ENCODE results near the gene ADD1.

Gene ADD1

DNA sequence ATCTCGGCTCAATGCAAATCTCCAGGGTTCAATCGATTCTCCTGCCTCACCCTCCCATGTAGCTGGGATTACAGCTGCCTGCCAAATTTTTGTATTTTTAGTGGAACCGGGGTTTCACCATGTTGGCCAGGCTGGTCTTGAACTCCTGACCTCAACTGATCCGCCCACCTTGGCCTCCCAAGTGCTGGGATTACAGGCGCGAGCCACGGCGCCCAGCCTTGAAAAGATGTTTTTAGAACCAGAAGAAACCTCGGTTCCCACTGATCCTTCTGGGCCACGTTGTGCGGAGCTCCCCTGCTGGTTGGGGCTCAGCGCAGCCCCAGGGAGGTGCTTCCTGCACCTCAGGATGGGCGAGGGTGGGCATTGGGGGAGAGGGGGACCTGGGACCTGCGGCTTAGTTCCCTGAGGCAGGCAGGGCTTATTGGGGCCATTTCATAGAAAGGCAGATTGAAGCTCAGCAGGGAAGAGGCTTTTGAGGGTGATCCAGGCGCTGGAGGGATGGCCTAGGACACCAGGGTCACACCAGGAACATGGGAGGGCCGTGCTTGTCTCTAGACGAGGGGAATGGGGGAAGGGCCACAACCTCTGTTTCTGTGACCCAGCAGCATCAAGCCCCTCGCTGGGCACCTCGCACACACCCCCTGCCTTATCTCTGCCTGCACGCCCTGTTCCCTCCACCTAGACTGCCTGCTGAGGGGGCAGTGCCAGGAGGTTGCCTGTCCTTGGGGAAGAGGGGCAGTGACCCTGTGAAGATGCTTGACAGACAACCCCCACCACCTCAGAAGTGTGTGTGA is 6.3 kb upstream of the ADD1 start:
- Histone ChIP-seq H3K9me3 (no peaks in the 10 kb centered on the region), H3K27me3 (no peaks in the 10 kb centered on the region), H3K4me1 (no peaks in the 10 kb centered on the region), H3K36me3 (peaks cover 2% of the 10 kb centered on the region; the same call in 1 of the 2 replicates), H3K4me3 (ENCODE audit: low read depth, low read length) (no peak overlapping the region)
- DNase-seq: no peak
- TF ChIP-seq, protein P1, sequence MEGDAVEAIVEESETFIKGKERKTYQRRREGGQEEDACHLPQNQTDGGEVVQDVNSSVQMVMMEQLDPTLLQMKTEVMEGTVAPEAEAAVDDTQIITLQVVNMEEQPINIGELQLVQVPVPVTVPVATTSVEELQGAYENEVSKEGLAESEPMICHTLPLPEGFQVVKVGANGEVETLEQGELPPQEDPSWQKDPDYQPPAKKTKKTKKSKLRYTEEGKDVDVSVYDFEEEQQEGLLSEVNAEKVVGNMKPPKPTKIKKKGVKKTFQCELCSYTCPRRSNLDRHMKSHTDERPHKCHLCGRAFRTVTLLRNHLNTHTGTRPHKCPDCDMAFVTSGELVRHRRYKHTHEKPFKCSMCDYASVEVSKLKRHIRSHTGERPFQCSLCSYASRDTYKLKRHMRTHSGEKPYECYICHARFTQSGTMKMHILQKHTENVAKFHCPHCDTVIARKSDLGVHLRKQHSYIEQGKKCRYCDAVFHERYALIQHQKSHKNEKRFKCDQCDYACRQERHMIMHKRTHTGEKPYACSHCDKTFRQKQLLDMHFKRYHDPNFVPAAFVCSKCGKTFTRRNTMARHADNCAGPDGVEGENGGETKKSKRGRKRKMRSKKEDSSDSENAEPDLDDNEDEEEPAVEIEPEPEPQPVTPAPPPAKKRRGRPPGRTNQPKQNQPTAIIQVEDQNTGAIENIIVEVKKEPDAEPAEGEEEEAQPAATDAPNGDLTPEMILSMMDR (IDR thresholded peaks at IDR 0.05; ENCODE audit: low read depth, low read length): no peak

- Histone ChIP-seq H3K36me3 (no peaks in the 10 kb centered on the region), H3K4me1 (peaks cover 4% of the 10 kb centered on the region), H3K27me3 (no peaks in the 10 kb centered on the region), H3K9me3 (no peaks in the 10 kb centered on the region), H3K4me3 (ENCODE audit: low read depth, low read length) (no peak overlapping the region)
- TF ChIP-seq, protein P1 (IDR thresholded peaks at IDR 0.05; ENCODE audit: low read depth, low read length): no peak
- no peak for DNase-seq
These were observed 5.6 kb upstream of the ADD1 start for GRCh38 chr4:2837904-2838496.

- TF ChIP-seq, protein P1 (IDR thresholded peaks at IDR 0.05; ENCODE audit: low read depth, low read length): no peak
- H3K27me3 ChIP-seq: no peaks in the 10 kb centered on the region
- no peak for DNase-seq
- H3K4me3 ChIP-seq (ENCODE audit: low read depth, low read length): no peak overlapping the region
- peaks cover 4% of the 10 kb centered on the region for H3K4me1 ChIP-seq
- H3K9me3 ChIP-seq: no peaks in the 10 kb centered on the region
- no peaks in the 10 kb centered on the region for H3K36me3 ChIP-seq
These were observed 4.6 kb upstream of the ADD1 start for GRCh38 chr4:2839060-2839459.

GRCh38 chr4:2842687-2843262 is 869 bp upstream of the ADD1 start:
- DNase-seq: no peak
- no peaks in the 10 kb centered on the region for H3K9me3 ChIP-seq
- H3K4me3 ChIP-seq (ENCODE audit: low read depth, low read length): peak overlapping the region; percentile 92
- H3K36me3 ChIP-seq: no peaks in the 10 kb centered on the region
- TF ChIP-seq, protein P1 (IDR thresholded peaks at IDR 0.05; ENCODE audit: low read depth, low read length): no peak
- peaks cover 4% of the 10 kb centered on the region for H3K4me1 ChIP-seq
- no peaks in the 10 kb centered on the region for H3K27me3 ChIP-seq

DNA sequence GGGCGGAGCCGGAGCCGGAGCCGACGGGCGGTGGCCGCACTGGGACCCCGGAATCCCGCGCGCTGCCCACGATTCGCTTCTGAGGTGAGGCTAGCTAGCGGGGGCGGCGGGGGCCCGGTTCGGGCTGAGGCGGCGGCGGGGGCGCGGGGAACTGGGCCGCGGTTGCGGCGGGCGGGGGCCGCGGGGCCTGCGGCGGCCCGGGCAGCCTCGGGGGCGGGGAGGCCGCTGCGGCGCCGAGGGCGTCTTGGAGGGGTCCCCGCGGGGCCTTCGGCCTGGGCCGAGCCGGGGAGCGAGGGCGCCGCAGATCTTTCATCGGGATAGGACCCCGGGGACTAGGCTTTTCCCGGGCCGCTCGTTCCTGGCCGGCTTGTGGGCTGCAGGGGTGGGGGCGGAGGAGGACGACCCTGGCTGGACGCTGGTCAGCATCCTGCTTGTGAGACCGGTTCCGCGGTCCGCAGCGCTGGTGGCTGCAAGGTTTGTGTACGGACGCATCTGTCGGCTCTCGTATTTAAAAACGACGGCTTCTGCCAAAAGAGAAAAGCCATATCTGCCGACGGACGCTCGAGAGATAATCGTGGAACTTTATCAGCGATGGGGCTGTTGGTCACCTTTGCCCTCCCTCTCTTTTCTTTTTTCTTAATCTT is 419 bp downstream of the ADD1 start:
- peaks cover 4% of the 10 kb centered on the region for H3K4me1 ChIP-seq

More for the DNA sequence above, 419 bp downstream of the ADD1 start:
- Histone ChIP-seq H3K4me3 (ENCODE audit: low read depth, low read length) (peak overlapping the region; percentile 92), H3K9me3 (no peaks in the 10 kb centered on the region), H3K27me3 (no peaks in the 10 kb centered on the region), H3K36me3 (no peaks in the 10 kb centered on the region)
- TF ChIP-seq, protein P1 (IDR thresholded peaks at IDR 0.05; ENCODE audit: low read depth, low read length): no peak
- DNase-seq: no peak
